HepG2 (cell line): ENCODE measurements around the gene MAPK12. TPM values are rescaled to one million over a fixed set of nuclear protein-coding genes. Genes with fewer than 3 reads are reported as not detected.

ENCODE experiments used
- ATAC-seq: fragments of 200-7000 bp; cut with Tn5 transposase; 3 replicates; pipeline ENCODE4 v1.9.1; 2020; ENCODE audit warnings: mild to moderate bottlenecking, moderate library complexity
- BruUV-seq: library from RNA; stranded (reverse); fragments of 400-500 nt; replicated peaks from 2 replicates; lab custom pipeline; 2021; lab: Mats Ljungman, UMichigan
- CTCF ChIA-PET: fragments of 300-600 bp; formaldehyde crosslinking; extraction: SDS; loops from one replicate; lab custom pipeline; 2021; ENCODE audit warnings: low total read pairs, inconsistent platforms, low intra/inter-chr PET ratio; lab: Yijun Ruan, JAX
- POLR2A ChIA-PET: fragments of 350-600 bp; sonication (Branson Sonifier 250); formaldehyde crosslinking; loops from one replicate; lab custom pipeline; 2020; ENCODE audit warnings: antibody characterized with exemption, inconsistent platforms; lab: Yijun Ruan, JAX
- DNase-seq: peaks from one replicate; pipeline ENCODE4 v3.0.0-alpha.2; 2015; ENCODE audit warnings: low spot score
- FAIRE-seq: peaks from 3 replicates; lab custom pipeline; 2011; peaks lifted over from hg19 to GRCh38; lab: Jason Lieb, UNC
- H2AFZ ChIP-seq: one replicate; pipeline ENCODE4 v1.6.1; 2011; ENCODE audit warnings: low read length, inconsistent platforms
- H3K27ac ChIP-seq: fragments of 300-600 bp; 3 replicates; pipeline ENCODE4 v1.8.0; 2011; ENCODE audit warnings: mixed run types, mild to moderate bottlenecking, mixed read lengths, low read length, inconsistent platforms; ENCODE audit not compliant: insufficient read depth; ENCODE audit errors: extremely low read length
- H3K27me3 ChIP-seq, 2 experiments: fragments of 200-600 bp in 1 of 2; 2 replicates in 1 of 2; 3 replicates in 1 of 2; pipeline versions ENCODE4 v1.6.0 to v1.8.0; 2011; ENCODE audit warnings: low read length in 2 of 2, mild to moderate bottlenecking in 2 of 2, moderate library complexity in 2 of 2, inconsistent platforms in 1 of 2; ENCODE audit not compliant: insufficient read depth in 2 of 2, control insufficient read depth in 1 of 2
- H3K36me3 ChIP-seq, 2 experiments: fragments of 200-600 bp in 1 of 2; replicated peaks in 1 of 2; 2 replicates in 1 of 2; 3 replicates in 1 of 2; pipeline versions ENCODE4 v1.5.1 to v1.8.0; 2011; ENCODE audit warnings: low read length in 2 of 2, inconsistent platforms in 1 of 2; ENCODE audit not compliant: insufficient read depth in 2 of 2, control insufficient read depth in 1 of 2
- H3K4me1 ChIP-seq: 2 replicates; pipeline ENCODE4 v1.5.1; 2012; ENCODE audit warnings: low read length, inconsistent platforms; ENCODE audit not compliant: insufficient read depth
- H3K4me2 ChIP-seq: 2 replicates; pipeline ENCODE4 v1.6.0; 2011; ENCODE audit warnings: low read depth, low read length, inconsistent platforms
- H3K4me3 ChIP-seq, 3 experiments: fragments of 200-600 bp in 1 of 3; sonication (generic), shearing (Covaris generic) in 1 of 3; replicated peaks in 1 of 3; 2 replicates each; pipeline ENCODE4 v1.5.1; 2011 to 2016; ENCODE audit warnings: low read length in 3 of 3, inconsistent platforms in 2 of 3, low read depth in 2 of 3, mild to moderate bottlenecking in 2 of 3, control low read depth in 1 of 3, mixed read lengths in 1 of 3; ENCODE audit not compliant: insufficient read depth in 1 of 3
- H3K79me2 ChIP-seq: one replicate; pipeline ENCODE4 v1.6.1; 2011; ENCODE audit warnings: low read length, inconsistent platforms; ENCODE audit not compliant: insufficient read depth
- H3K9ac ChIP-seq: 2 replicates; pipeline ENCODE4 v1.6.0; 2011; ENCODE audit warnings: mild to moderate bottlenecking, low read depth, low read length, inconsistent platforms; ENCODE audit not compliant: insufficient read depth
- H3K9me3 ChIP-seq: 2 replicates; pipeline ENCODE4 v1.5.1; 2012; ENCODE audit warnings: mild to moderate bottlenecking, low read length
- H4K20me1 ChIP-seq: 2 replicates; pipeline ENCODE4 v1.6.0; 2011; ENCODE audit warnings: inconsistent platforms, mild to moderate bottlenecking, low read length, moderate library complexity; ENCODE audit not compliant: insufficient read depth
- PATZ1 ChIP-seq: sonication (generic); formaldehyde crosslinking; IDR thresholded peaks from 2 replicates; pipeline ENCODE4 v1.4.0; 2020; ENCODE audit warnings: missing genetic modification reagents
- ZNF124 ChIP-seq: sonication (generic); formaldehyde crosslinking; IDR thresholded peaks from 2 replicates; pipeline ENCODE4 v1.4.0; 2020; ENCODE audit warnings: missing genetic modification reagents
- WGBS: methylation state at CpG from one replicate; pipeline ENCODE4 v1.1.6; 2017; ENCODE audit warnings: low lambda C conversion rate; 5-methylcytosine and 5-hydroxymethylcytosine counted together
- in situ Hi-C: cut with HindIII; loops from 2 replicates; pipeline ENCODE4 v1.10.0; 2017; ENCODE audit warnings: low pct_unique_long_range_greater_than_20kb; ENCODE audit not compliant: extremely low pct_ligation_motif_present
- intact Hi-C: fragments of 100-400 bp; cut with micrococcal nuclease; formaldehyde crosslinking; loops from one replicate; pipeline ENCODE4 v1.10.0; 2022; ENCODE audit not compliant: unreplicated experiment
- polyA plus RNA-seq, 8 experiments: library from polyadenylated mRNA; depleted of rRNA in 3 of 8; stranded (reverse) in 7 of 8; unstranded in 1 of 8; fragments of >200 nt; fragmentation: Illumina TruSeq in 4 of 8; extraction: Trizol in 4 of 8; gene quantifications; 2 replicates each; pipeline versions ENCODE4 v1.2.1 to v1.2.3, GENCODE V29; 2011 to 2016; ENCODE audit warnings: low read depth in 4 of 8, missing spikeins in 1 of 8, mixed read lengths in 1 of 8; ENCODE audit not compliant: insufficient read depth in 1 of 8
- total RNA-seq, 5 experiments: library from RNA; depleted of rRNA; stranded (reverse); fragments of >200 nt; fragmentation: Illumina TruSeq; extraction: Trizol; gene quantifications; 2 replicates each; pipeline ENCODE4 v1.2.3, GENCODE V29; 2016; ENCODE audit warnings: low read depth in 1 of 5
- TF ChIP-seq, protein P1 (sequence below): sonication (generic); formaldehyde crosslinking; IDR thresholded peaks from 2 replicates; pipeline ENCODE4 v1.8.0; 2023; ENCODE audit warnings: mild to moderate bottlenecking, missing genetic modification reagents
- TF ChIP-seq, protein P2 (sequence below): sonication (generic); formaldehyde crosslinking; IDR thresholded peaks from 2 replicates; pipeline ENCODE4 v1.4.0; 2020; ENCODE audit warnings: missing genetic modification reagents, borderline replicate concordance

MAPK12 gene
- total and polyA plus RNA-seq, 2 of the 13 experiments (the other 11 are each of a cell fraction or from before 2014, with no cell fraction given) = 22.2 to 23.3 TPM

DNA sequence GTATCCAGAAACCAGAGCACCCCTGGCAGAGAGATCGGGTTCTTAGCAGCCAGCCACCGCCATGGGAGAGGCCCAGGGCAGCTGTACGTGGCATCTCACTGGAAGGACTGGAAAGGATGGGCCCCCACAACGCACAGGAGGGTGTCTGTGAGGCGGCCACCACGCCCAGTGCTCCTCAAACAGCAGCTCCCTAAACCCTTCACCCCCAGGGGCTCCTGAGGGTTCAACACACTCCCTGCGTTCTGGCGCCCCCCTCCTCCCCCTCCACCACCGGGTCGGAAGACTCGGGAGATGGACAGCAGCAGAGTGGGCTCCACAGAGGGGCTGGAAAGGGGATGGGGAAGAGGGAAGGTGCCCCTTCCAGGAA is 1.1 kb downstream of the MAPK12 start:
- TF ChIP-seq ZNF124 (CRISPR knock-in tag) (no peak), PATZ1 (CRISPR knock-in tag) (0 out of 2 replicates have a peak, but pooled peaks have one; percentile 4)
- Histone ChIP-seq H4K20me1 (no peaks in the 10 kb centered on the region), H3K36me3 (0 out of 5 replicates have a peak, but pooled peaks cover 0 to 3% of the 10 kb centered on the region in 2 experiments), H3K4me1 (peaks cover 43% of the 10 kb centered on the region), H3K4me2 (peak overlapping the region; percentile 80), H3K4me3 (peak overlapping the region; percentile 54 to 74 (median 71); a peak in 5 of 6 replicates), H3K9me3 (no peaks in the 10 kb centered on the region), H3K9ac (peak overlapping the region; percentile 61), H3K27ac (no peak overlapping the region), H3K27me3 (peaks cover 9 to 26% of the 10 kb centered on the region in 2 experiments; a peak in 4 of 5 replicates), H3K79me2 (no peaks in the 10 kb centered on the region), H2AFZ (no peak overlapping the region)
- ChIA-PET CTCF (interaction anchor here (1.0 kb wide), 1 partner anchor 16 kb away, joined by 3 read pairs; no protein-coding TSS in a partner anchor), POLR2A (interaction anchor here (1.4 to 2.4 kb wide), 4 partner anchors 9 to 46 kb away, joined by 4 to 10 read pairs (median 7); partner anchors contain the start of genes HDAC10 and PLXNB2)
- ATAC-seq (no peak; the same call in 2 of the 3 replicates), DNase-seq (no peak), FAIRE-seq (no peak)
- intact Hi-C loops = no loop called here
- 13% methylated on average over 5 of the region's 11 CpGs for WGBS
- in situ Hi-C loops = no loop called here
- no TSS peak for BruUV-seq

DNA sequence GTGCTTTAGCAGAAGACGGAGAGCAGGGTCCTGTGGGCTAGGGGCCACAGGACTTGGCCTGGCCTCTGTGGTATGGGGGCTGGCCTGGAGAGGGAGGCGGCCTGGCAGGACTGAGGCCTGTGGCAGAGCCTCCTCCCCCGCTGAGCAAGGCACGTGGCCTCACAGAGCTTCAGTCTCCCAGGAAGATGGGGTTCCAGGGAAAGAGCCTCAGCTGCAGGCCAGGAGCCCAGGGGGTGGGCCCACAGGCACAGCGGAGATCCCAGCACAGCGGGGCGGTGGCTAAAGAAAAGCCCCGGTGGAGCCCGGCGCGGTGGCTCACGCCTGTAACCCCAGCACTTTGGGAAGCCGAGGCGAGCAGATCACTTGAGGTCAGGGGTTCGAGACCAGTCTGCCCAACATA is 2.2 kb downstream of the MAPK12 start:
- Histone ChIP-seq H3K79me2 (no peaks in the 10 kb centered on the region), H3K9me3 (no peaks in the 10 kb centered on the region), H3K4me3 (no peak overlapping the region), H2AFZ (no peak overlapping the region), H3K9ac (no peak overlapping the region), H3K4me2 (no peak overlapping the region), H3K27me3 (peaks cover 8 to 16% of the 10 kb centered on the region in 2 experiments; a peak in 4 of 5 replicates), H4K20me1 (no peaks in the 10 kb centered on the region), H3K4me1 (peaks cover 43% of the 10 kb centered on the region), H3K27ac (no peak overlapping the region), H3K36me3 (peaks cover 3% of the 10 kb centered on the region in 2 experiments; a peak in 1 of 5 replicates)
- BruUV-seq = no TSS peak
- DNase-seq (no peak), ATAC-seq (no peak), FAIRE-seq (no peak)
- intact Hi-C loops (no loop called here), in situ Hi-C loops (no loop called here)
- ChIA-PET POLR2A (interaction anchor here (1.1 kb wide), 1 partner anchor 8 kb away, joined by 3 read pairs; the partner anchor contains the start of gene HDAC10), CTCF (no interaction called here)
- WGBS = 95% methylated on average over 14 of the region's 15 CpGs
- TF ChIP-seq, protein P1, sequence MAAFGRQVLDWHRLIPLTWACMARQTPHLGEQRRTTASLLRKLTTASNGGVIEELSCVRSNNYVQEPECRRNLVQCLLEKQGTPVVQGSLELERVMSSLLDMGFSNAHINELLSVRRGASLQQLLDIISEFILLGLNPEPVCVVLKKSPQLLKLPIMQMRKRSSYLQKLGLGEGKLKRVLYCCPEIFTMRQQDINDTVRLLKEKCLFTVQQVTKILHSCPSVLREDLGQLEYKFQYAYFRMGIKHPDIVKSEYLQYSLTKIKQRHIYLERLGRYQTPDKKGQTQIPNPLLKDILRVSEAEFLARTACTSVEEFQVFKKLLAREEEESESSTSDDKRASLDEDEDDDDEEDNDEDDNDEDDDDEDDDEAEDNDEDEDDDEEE = no peak
- TF ChIP-seq, protein P2, sequence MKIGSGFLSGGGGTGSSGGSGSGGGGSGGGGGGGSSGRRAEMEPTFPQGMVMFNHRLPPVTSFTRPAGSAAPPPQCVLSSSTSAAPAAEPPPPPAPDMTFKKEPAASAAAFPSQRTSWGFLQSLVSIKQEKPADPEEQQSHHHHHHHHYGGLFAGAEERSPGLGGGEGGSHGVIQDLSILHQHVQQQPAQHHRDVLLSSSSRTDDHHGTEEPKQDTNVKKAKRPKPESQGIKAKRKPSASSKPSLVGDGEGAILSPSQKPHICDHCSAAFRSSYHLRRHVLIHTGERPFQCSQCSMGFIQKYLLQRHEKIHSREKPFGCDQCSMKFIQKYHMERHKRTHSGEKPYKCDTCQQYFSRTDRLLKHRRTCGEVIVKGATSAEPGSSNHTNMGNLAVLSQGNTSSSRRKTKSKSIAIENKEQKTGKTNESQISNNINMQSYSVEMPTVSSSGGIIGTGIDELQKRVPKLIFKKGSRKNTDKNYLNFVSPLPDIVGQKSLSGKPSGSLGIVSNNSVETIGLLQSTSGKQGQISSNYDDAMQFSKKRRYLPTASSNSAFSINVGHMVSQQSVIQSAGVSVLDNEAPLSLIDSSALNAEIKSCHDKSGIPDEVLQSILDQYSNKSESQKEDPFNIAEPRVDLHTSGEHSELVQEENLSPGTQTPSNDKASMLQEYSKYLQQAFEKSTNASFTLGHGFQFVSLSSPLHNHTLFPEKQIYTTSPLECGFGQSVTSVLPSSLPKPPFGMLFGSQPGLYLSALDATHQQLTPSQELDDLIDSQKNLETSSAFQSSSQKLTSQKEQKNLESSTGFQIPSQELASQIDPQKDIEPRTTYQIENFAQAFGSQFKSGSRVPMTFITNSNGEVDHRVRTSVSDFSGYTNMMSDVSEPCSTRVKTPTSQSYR (CRISPR knock-in tag) = no peak
